ENCODE results near the gene CISD3. TPM values are rescaled to one million over a fixed set of nuclear protein-coding genes. Genes with fewer than 3 reads are reported as not detected.
A peak's percentile ranks its signal among the peaks of the same experiment; 100 is the strongest.

CISD3 gene
- total RNA-seq, 2 experiments from 2014 or later, result 30.4 to 37.3 TPM

DNA sequence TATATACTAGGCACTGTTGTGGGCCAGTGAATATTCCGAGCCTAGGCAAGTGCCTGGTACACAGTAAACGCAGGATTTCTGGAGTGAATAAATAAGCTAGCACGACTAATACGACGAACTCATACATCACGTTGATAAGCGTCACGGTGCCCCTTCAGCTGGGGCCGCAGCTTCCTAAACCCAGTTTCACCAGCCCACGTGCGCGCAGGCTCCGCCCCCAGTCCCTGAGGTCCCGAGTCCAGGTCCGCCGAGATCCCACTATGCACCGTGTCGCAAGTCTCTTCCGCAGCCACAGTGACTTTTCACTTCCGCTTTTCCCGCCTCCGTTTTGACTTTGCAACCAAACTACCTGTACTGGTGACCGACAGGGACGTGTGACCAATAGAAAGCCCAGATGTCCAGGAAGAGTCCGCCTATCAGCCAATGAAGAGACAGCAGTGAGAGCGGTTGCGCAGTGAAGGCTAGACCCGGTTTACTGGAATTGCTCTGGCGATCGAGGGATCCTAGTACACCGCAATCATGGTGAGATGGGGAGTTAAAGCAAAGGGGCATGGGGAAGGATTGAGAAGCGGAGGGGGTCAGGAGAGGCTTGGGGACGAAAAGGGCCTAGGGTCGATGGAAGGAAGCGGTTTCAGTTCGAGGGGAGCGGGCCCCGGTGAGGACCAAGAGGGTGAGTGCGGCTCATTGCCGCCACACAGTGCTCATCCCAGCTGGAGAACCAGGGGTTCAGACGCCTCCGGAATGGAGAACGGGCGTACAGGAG lies 22.3 kb downstream of the CISD3 start, which contains the start of gene PSMB3:
Gene PSMB3, plus strand, starts transcription at position 434 of the 763 bp plus-strand sequence. Its CDS starts 86 bp downstream, at position 520.
- H3K9me3 Mint-ChIP-seq, result no peaks in the 10 kb centered on the region
- peak within 1 kb of the TSS; percentile 98 for H3K4me3 Mint-ChIP-seq
- DNase-seq, result peak; percentile 90
- H3K4me1 Mint-ChIP-seq, result peaks cover 28% of the 10 kb centered on the region
- H3K27me3 Mint-ChIP-seq, result peaks cover 23% of the 10 kb centered on the region
- POLR2A ChIA-PET, result interaction anchor here (0.5 to 2.1 kb wide), 12 partner anchors 10 to 864 kb away, joined by 3 to 7 read pairs (median 3); partner anchors contain the start of genes MLLT6 and RPL23
- ATAC-seq (ENCODE audit: low read depth), result peak; percentile 90
- peaks cover 13% of the 10 kb centered on the region for H3K36me3 Mint-ChIP-seq
- peak within 1 kb of the TSS; percentile 97 for H3K27ac Mint-ChIP-seq

DNA sequence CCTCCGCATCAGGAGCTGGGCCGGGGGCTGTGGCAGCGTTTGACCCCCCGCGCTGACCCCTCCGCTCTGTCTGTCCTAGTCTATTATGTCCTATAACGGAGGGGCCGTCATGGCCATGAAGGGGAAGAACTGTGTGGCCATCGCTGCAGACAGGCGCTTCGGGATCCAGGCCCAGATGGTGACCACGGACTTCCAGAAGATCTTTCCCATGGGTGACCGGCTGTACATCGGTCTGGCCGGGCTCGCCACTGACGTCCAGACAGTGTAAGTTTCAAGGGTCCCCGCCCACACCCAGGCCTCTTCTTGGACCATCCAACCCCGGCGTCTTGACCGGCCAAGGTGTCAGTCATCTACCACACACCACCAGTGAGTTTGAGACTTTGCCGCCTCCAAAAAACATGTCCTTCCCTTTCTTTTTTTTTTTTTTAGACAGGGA lies 22.9 kb downstream of the CISD3 start:
- Mint-ChIP-seq H3K4me3 (peak overlapping the region; percentile 98), H3K4me1 (peaks cover 28% of the 10 kb centered on the region), H3K27ac (peak overlapping the region; percentile 97), H3K36me3 (peaks cover 13% of the 10 kb centered on the region), H3K27me3 (peaks cover 19% of the 10 kb centered on the region), H3K9me3 (no peaks in the 10 kb centered on the region)
- no peak for ATAC-seq (ENCODE audit: low read depth)
- no peak for DNase-seq
- POLR2A ChIA-PET, result interaction anchor here (0.7 to 1.0 kb wide), 2 partner anchors 18 to 48 kb away, joined by 3 read pairs; partner anchors contain the start of gene MLLT6

DNA sequence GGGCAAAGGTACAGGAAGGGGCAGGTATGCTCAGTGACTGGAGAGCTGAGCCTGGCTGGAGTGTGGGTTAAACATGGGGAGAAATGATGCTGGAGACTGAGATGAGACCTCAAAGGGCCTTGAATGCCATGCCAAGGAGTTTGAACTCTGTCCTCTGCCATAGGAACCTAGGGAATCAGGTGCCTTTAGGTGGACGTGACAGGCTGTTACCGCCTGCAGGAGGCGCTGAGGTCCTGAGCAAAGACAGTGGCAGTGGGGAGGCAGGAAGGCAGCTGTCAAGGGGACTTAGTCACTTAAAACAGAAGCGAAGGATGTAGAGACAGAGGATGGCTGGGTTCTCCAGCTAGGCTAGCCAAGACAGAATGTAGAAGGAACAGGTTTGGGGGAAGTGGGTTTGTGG lies 31.5 kb downstream of the CISD3 start:
- ATAC-seq (ENCODE audit: low read depth) (peak; percentile 82), DNase-seq (peak; percentile 63)
- Mint-ChIP-seq H3K36me3 (peaks cover 19% of the 10 kb centered on the region), H3K27me3 (no peaks in the 10 kb centered on the region), H3K9me3 (no peaks in the 10 kb centered on the region), H3K4me3 (no peak overlapping the region), H3K27ac (peak overlapping the region; percentile 72), H3K4me1 (peaks cover 20% of the 10 kb centered on the region)
- POLR2A ChIA-PET, result interaction anchor here (0.8 to 1.1 kb wide), 4 partner anchors 18 to 132 kb away, joined by 3 to 5 read pairs (median 3); partner anchors contain the start of genes LASP1 and RPL23

DNA sequence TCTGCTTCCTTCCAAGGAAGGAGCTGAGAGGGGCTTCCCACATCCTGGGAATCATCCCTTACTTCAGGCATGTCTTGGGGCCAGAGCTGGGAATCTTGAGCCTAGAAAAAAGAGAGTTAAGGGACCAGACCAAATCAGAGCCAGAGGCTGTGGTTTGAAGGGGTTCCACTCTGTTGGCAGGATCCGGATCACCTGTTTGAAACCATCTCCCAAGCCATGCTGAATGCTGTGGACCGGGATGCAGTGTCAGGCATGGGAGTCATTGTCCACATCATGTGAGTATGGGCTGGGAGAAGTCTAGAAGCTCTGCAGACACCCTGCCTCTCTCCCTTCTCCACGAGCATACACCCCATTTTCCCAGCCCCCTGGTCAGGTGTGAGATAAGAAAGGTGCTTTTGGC lies 32.1 kb downstream of the CISD3 start:
- Mint-ChIP-seq H3K27ac (peak overlapping the region; percentile 72), H3K9me3 (no peaks in the 10 kb centered on the region), H3K4me1 (peaks cover 20% of the 10 kb centered on the region), H3K4me3 (no peak overlapping the region), H3K27me3 (no peaks in the 10 kb centered on the region), H3K36me3 (peaks cover 23% of the 10 kb centered on the region)
- POLR2A ChIA-PET, result interaction anchor here (0.8 to 1.1 kb wide), 4 partner anchors 18 to 131 kb away, joined by 3 to 5 read pairs (median 3); partner anchors contain the start of genes LASP1 and RPL23
- no peak for DNase-seq
- no peak for ATAC-seq (ENCODE audit: low read depth)

DNA sequence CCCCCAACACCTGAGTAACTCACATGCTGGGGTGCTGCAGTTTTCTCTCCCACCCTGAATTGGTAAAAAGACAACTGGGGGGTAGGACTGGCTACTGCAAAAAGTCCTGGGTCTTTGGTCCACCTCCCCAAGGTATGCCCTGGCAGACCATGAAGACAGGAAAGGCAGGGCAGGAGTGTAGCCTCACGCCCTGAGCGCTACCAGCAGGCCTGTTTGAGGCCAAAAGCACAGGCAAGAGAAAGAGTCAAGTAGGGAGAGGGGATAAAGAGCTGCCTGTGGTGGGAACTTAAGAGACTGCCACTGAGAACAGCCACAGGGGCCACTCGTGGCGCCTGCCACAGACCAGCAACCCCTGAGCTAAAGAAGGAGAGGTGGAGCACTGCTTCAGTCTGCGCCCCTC lies 36.2 kb downstream of the CISD3 start:
- Mint-ChIP-seq H3K4me1 (peaks cover 6% of the 10 kb centered on the region), H3K36me3 (peaks cover 30% of the 10 kb centered on the region), H3K27ac (no peak overlapping the region), H3K27me3 (no peaks in the 10 kb centered on the region), H3K4me3 (no peak overlapping the region), H3K9me3 (no peaks in the 10 kb centered on the region)
- DNase-seq (no peak), ATAC-seq (ENCODE audit: low read depth) (no peak)
- POLR2A ChIA-PET, result no interaction called here

DNA sequence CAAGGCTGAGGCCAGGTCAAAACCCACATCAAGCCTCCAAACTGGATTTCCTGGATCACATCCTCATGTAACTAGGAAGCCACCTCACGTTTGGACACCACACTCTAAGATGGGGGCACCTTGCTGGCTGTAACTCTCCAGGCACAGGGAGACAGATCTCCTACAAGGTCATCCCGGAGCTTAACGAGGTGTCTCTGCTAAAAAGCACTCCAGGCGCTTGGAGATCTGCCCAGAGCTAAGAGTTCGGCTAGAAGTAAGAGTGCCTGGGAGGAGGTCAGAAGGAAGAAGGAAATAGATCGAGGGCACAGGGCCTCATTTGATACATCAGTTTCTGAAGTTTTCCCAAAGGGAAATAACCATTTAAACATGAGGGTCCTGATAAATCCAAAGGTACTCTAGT lies 38.3 kb downstream of the CISD3 start:
- Mint-ChIP-seq H3K4me1 (no peaks in the 10 kb centered on the region), H3K36me3 (peaks cover 33% of the 10 kb centered on the region), H3K4me3 (no peak overlapping the region), H3K27me3 (no peaks in the 10 kb centered on the region), H3K9me3 (no peaks in the 10 kb centered on the region), H3K27ac (no peak overlapping the region)
- POLR2A ChIA-PET, result no interaction called here
- DNase-seq (no peak), ATAC-seq (ENCODE audit: low read depth) (no peak)

DNA sequence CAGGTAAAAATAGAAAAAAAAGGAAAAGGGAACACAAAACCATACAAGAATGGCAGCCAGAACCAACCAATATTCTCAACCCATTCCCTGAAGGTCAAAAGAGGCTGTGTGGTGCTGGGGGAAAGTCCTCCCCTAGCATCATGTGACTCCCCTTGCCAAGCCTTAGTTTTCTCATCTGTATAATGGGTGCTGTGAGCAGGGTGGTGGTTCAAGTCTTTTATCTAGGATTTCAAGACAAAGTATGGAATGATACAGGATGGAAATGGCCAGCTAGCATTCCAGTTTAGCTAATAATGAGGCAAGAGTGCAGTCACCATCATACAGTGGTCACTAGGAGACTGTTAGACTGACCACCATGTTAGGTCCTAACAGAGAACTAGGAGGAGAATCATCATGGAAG lies 43.1 kb downstream of the CISD3 start:
- POLR2A ChIA-PET, result interaction anchor here (1.1 kb wide), 1 partner anchor 9 kb away, joined by 3 read pairs; no protein-coding TSS in a partner anchor
- peaks cover 21% of the 10 kb centered on the region for H3K36me3 Mint-ChIP-seq

DNA sequence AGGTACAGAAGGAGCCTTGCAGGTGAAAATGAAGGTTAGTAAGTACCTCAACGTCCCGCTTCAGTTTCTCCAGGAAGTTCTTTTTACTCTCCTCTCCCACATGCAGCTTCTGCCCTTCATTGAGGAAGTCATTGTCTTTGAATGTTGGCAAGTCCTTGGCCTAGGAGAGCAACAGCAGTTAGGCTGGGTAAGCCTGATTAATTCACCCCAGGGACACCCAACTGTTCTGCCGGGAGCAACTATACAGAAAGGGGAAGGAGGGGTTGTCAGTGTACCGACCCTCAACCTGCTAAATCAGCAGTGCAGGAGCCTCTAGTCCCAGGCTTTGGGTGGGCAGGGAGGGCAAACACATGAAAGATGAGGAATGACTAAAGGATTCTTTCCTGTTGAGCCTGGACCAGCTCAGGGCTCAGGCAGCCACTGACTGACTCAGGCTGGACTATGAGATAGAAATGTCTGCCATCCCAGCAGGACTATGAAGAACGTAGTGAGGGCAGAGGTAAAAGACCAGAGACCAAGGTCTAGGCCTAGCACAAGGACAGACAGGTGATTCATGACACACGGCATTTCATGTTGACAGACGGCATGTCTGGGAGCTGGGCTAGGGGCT lies 47.6 kb downstream of the CISD3 start:
- H3K4me3 Mint-ChIP-seq, result no peak overlapping the region
- H3K27me3 Mint-ChIP-seq, result no peaks in the 10 kb centered on the region
- no peaks in the 10 kb centered on the region for H3K9me3 Mint-ChIP-seq
- H3K27ac Mint-ChIP-seq, result no peak overlapping the region
- ATAC-seq (ENCODE audit: low read depth), result no peak
- peaks cover 18% of the 10 kb centered on the region for H3K36me3 Mint-ChIP-seq
- no peak for DNase-seq
- POLR2A ChIA-PET, result no interaction called here
- H3K4me1 Mint-ChIP-seq, result peaks cover 6% of the 10 kb centered on the region

More for the DNA sequence above, 43.1 kb downstream of the CISD3 start:
- H3K27ac Mint-ChIP-seq, result no peak overlapping the region
- no peaks in the 10 kb centered on the region for H3K4me1 Mint-ChIP-seq
- DNase-seq, result no peak
- no peaks in the 10 kb centered on the region for H3K27me3 Mint-ChIP-seq
- no peak overlapping the region for H3K4me3 Mint-ChIP-seq
- ATAC-seq (ENCODE audit: low read depth), result no peak
- H3K9me3 Mint-ChIP-seq, result no peaks in the 10 kb centered on the region

DNA sequence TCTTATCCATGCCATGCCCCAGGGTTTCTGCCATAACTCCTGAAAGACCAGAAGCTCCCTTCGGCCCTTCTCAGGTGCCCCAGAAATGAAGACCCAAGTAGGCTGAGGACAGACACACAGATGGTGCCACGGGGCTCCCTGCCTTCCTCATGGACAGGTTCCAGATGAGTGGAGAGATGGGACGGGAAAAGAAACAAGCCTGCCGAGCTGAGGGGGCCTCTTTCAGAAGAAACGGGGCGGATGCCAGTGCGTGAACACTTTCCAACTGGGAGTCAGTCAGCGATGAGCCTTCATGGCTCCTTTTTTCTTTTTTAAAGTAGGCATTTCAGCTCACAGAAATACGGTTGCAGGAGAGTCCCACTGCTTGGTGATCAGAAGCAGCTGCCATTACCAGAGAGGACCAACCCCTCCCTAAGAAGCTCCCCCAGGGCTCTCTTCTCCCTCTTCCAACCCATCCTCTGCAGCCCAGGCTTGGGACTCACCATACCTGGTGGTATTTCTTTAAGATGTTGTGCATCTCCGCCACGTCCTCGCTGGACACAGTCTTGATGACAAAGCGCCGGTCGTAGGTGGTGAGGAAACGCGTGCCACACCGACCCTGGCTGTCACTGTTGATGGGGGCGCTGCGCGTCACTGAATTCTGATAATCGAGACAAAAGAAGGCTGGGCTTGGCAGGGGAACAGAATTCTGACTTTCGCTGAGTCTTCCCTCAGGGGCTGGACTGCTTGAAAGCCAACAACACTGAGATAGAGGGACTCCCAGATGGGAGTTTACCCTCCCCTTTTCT lies 50.0 kb downstream of the CISD3 start:
- H3K9me3 Mint-ChIP-seq, result no peaks in the 10 kb centered on the region
- peaks cover 17% of the 10 kb centered on the region for H3K36me3 Mint-ChIP-seq
- peaks cover 6% of the 10 kb centered on the region for H3K4me1 Mint-ChIP-seq
- ATAC-seq (ENCODE audit: low read depth) (no peak), DNase-seq (no peak)
- H3K27me3 Mint-ChIP-seq, result no peaks in the 10 kb centered on the region
- H3K4me3 Mint-ChIP-seq, result no peak overlapping the region
- H3K27ac Mint-ChIP-seq, result no peak overlapping the region
- POLR2A ChIA-PET, result interaction anchor here (1.1 to 1.7 kb wide), 2 partner anchors 9 to 18 kb away, joined by 3 read pairs; no protein-coding TSS in a partner anchor

DNA sequence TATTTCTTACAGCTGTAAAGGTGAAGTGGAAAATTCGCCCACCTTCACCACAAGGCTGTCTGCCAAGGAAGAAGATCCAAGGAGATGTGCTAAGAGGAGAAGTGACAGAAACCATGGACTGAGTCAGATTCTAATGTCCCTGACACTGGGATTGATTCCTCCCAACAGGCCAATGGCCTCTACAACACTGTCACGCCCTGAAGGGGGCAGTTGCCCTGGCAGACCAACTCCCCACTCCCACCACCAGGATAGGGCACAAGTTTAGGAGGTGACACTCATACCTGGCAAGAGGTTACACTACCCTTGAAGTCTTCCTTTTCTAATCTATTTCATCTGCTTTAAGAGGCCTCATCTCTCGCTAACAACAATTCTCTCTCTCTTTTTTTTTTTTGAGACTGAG lies 53.1 kb downstream of the CISD3 start:
- H3K4me3 Mint-ChIP-seq, result no peak overlapping the region
- POLR2A ChIA-PET, result interaction anchor here (0.7 kb wide), 1 partner anchor 872 kb away, joined by 6 read pairs; no protein-coding TSS in a partner anchor
- peaks cover 19% of the 10 kb centered on the region for H3K36me3 Mint-ChIP-seq
- H3K4me1 Mint-ChIP-seq, result peaks cover 6% of the 10 kb centered on the region
- H3K9me3 Mint-ChIP-seq, result no peaks in the 10 kb centered on the region
- H3K27me3 Mint-ChIP-seq, result no peaks in the 10 kb centered on the region
- DNase-seq (no peak), ATAC-seq (ENCODE audit: low read depth) (no peak)
- no peak overlapping the region for H3K27ac Mint-ChIP-seq

Measured in activated naive CD8-positive, alpha-beta T cell treated with anti-CD3 and anti-CD28 coated beads, Interleukin-2, amount 10 ng/mL, durations not matched to agents 7 days and 5 days (primary cell).